Measurements from ENCODE around the gene KLK6. TPM values are rescaled to one million over a fixed set of nuclear protein-coding genes. Genes with fewer than 3 reads are reported as not detected.

KLK6 gene
- total RNA-seq, 1 donor from 2014 or later = 7.3 TPM

- no peak for DNase-seq
These were observed 58.7 kb downstream of the KLK6 start for GRCh38 chr19:50910722-50911121.

GRCh38 chr19:50909240-50910070 is 59.9 kb downstream of the KLK6 start:
- DNase-seq = no peak

Other genes starting within 250 kb of the KLK6 start
- gene SHANK1, start 249.8 kb downstream of the KLK6 start, total RNA-seq = 2.9 TPM
- 27.2 TPM for gene CLEC11A, start 246.2 kb downstream of the KLK6 start, total RNA-seq
- gene GPR32, start 199.1 kb downstream of the KLK6 start, total RNA-seq = not detected
- not detected for gene ACP4, start 179.2 kb downstream of the KLK6 start, total RNA-seq
- gene KLK1, start 145.8 kb downstream of the KLK6 start, total RNA-seq = 7.9 TPM
- gene KLK15, start 136.0 kb downstream of the KLK6 start, total RNA-seq = not detected
- not detected for gene KLK3, start 114.7 kb downstream of the KLK6 start, total RNA-seq
- gene KLK2, start 96.2 kb downstream of the KLK6 start, total RNA-seq = not detected
- 0.10 TPM for gene KLK4, start 58.2 kb downstream of the KLK6 start, total RNA-seq
- 21.0 TPM for gene KLK5, start 16.6 kb downstream of the KLK6 start, total RNA-seq
- 47.5 TPM for gene KLK7, start 14.3 kb upstream of the KLK6 start, total RNA-seq
- 14.3 TPM for gene KLK8, start 32.0 kb upstream of the KLK6 start, total RNA-seq
- gene KLK10, start 50.1 kb upstream of the KLK6 start, total RNA-seq = 22.4 TPM
- gene KLK11, start 57.0 kb upstream of the KLK6 start, total RNA-seq = 19.5 TPM
- 0.69 TPM for gene KLK12, start 65.4 kb upstream of the KLK6 start, total RNA-seq
- gene KLK13, start 95.5 kb upstream of the KLK6 start, total RNA-seq = 4.9 TPM
- gene KLK14, start 113.3 kb upstream of the KLK6 start, total RNA-seq = 9.5 TPM
- gene CTU1, start 138.8 kb upstream of the KLK6 start, total RNA-seq = 2.4 TPM
- gene SIGLEC9, start 155.3 kb upstream of the KLK6 start, total RNA-seq = 3.1 TPM
- 0.49 TPM for gene SIGLEC7, start 172.7 kb upstream of the KLK6 start, total RNA-seq